GM19397 (cell line): ENCODE results near the gene DUSP22.
"Not testable (repeated sequence)": the region's sequence is repeated elsewhere in the genome, so short reads cannot be mapped to it uniquely, and the experiment has no call there.

ENCODE experiments used
- ATAC-seq: cut with Tn5 transposase; IDR thresholded peaks from one replicate; pipeline ENCODE4 v1.9.1; 2021; ENCODE audit warnings: mild to moderate bottlenecking, moderate library complexity; ENCODE audit not compliant: unreplicated experiment

DUSP22 gene

DNA sequence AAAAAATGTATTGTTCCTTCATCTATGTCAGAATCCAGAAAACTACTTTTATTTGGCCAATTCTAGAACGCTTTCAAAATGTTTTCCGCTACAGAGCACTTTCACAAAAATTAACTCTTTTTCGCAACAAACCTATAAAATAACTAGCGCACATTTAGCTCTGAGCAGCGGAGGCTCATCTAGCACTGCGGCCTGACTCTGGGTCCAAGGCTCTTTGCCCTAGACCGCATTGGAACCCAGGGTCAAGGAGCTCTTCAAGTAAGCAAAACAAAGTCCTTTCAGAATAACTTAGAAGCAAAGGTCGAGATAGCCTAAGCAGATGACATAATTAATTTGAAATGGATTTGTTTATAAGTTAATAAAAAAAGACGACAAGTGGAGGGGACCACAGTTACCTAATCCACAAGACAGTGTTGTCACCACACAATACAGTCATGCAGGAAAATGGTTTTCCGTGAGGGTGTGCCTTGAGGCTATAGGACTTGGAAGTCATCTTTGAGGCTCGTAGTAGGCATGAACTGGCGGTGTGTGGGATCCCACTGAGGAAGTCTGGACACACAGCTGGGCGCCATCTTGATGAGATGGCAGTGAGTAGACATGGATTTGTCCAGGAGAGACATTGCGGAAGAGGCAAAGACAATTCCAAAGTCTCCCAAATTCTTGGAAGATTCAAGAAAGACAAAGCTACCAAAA lies 70.1 kb downstream of the DUSP22 start:
- no peak for ATAC-seq

DNA sequence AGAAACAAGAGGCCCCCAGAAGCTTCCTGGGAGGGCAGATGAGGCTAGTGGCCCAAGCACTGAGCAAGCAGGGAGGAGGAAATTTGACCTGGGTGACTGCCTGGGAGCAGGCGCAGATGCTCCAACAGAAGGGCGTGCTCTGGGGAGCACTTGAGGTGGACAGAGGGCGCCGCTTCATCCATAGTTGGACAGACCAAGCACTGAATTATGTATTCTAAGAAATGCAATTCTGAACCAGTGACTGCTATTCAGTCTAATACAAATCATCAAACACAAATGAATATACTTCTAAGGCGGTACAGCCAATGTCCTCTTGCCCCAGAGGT lies 70.6 kb downstream of the DUSP22 start:
- ATAC-seq, result no peak

DNA sequence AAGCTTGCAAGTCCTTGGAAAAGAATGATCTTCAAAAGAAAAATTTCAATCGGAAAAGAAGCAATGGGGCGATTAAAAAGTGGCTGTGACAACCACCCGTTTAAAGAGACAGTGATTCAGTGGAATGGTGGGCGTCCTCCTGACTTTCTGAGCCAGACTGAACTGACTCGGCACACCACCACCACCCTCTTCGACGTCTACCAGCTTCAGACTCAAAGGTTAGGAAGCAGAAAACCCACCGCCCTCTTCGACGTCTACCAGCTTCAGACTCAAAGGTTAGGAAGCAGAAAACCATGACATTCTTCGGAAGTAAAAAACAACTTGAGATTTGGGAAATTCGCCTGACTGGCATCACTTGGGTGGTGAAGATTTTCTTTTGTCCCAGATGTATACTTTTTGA lies 71.0 kb downstream of the DUSP22 start:
- ATAC-seq, result no peak

DNA sequence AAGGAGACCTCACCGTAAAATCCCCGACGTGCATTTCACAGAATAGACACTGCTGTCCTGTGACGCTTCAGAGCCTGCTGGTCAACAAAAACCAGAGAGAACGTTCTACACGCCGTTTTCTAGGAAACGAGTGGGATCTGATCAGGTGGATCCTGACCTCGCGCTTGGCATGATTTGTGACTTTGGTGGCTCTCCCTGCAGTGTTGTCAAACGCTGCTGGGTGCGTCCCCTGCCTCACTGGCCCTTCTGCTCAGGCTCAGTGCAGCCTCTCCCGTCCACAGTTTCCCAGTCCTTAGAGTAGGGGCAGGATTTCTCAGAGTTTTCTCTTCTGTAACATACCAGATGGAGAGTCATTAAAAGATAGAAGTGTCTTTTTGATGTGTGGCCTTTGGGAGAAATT lies 71.6 kb downstream of the DUSP22 start:
- no peak for ATAC-seq

DNA sequence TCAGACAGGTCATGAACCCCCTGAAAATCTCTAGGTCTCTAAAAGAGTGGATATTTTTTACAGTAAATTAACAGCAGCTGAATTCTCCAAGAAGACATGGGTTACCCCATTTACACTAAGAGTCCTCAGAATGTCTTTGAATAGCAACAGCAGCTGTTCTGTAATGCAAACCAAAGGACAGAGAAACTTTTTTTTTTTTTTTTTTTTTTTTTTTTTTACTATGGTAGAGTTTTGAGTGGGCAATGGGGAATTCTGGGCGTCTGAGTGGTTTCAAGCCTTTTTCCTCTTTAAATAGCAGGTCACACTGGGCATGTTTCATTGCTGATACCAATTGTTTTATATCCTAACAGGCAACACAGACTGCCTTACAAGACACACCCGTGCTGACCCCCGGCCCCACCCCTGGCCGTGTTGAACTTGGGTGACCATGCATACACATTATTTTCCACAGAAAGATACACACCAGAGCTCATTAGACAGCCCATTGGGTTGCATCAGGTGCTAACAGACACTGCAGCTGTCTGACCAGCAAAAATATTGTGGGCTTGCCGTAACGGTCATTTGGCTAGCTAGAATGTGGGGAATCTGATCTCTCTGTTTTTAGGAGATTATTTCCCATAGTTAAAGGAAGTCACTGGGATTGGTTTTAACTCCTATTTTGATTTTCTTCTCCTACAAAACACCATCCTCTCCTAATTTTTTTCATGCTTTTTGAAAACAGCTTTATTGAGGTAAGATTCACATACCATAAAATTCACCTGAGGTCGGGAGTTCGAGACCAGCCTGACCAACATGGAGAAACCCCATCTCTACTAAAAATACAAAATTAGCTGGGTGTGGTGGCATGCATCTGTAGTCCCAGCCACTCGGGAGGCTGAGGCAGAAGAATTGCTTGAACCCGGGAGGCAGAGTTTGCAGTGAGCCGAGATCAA lies 72.6 kb downstream of the DUSP22 start:
- no peak for ATAC-seq

DNA sequence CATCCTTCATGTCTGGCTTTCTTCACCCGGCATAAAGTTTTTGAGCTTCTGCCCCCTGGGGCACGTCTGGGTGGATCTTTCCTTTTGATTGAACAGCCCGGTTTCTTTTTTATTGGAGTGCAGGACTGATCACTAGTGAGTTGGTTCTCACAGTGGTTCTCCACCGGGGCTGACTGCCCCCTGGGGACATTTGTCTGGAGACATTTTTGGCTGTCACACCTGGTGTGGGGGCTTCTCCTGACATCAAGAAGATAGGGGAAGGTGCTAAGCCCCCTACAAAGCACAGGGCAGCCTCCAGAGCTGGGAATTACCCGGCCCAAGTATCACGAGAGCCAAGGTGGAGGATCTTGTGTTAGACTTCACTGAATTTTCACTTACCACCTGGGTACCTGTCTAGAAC lies 73.5 kb downstream of the DUSP22 start:
- ATAC-seq, result no peak

DNA sequence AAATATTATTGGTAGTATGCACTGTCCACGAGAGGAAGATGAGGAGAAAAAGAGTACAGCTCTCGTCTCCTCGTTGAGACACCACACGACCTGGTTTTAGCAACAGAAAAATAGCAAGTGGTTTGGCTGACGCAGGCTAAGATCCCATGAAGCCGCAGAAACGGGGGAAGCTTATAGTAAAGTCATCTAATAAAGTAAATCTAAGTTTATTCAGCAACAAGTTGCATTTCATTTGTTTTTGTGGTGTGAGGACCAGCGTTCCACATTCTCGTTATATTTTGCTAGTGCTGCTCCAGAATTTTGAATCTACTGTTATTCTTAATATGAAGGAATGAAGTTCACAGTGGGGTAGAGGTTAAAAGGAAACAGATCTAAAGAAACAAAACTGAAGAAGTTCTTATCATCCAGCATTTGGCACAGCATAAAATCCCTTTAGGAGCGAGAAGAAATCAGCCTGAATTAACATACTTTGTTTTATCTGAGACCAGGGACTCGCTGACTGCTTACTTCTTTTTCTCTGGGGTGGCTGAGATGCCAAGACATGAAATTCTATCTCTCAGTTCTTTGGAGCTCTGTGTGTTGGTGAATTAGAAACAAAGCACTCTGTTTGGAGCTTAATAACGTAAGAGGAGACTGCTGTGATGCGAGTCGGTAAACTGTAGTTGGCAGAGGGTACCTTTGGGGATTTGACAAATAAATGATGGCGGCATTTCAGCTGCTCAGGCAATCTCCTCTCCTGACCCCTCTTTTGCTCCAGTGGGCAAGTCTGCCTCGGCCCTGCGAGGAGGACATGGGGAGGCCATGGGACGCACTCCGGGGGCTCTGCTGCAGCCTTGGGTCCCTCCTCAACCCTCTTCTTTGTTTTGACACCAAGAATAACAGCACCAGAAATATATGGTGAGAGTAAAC lies 74.4 kb downstream of the DUSP22 start:
- no peak for ATAC-seq

DNA sequence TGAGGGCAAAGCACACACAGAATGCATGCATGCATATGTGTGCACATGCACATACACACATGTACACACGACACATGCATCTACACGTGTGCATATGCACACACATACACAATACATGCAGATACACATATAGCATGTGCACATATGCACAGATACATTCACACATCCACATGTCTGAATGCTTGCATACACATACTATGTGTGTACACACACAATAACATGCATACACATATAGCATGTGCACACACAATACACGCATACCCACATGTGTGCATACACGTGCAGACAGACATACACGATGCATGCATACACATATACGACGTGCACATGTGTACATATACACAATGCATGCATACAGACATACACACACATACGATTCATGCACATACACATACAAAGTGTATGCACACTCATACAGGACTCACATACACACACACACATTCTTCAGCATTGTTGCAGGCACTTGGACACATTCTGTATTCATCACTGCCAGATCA lies 75.1 kb downstream of the DUSP22 start:
- no peak for ATAC-seq

DNA sequence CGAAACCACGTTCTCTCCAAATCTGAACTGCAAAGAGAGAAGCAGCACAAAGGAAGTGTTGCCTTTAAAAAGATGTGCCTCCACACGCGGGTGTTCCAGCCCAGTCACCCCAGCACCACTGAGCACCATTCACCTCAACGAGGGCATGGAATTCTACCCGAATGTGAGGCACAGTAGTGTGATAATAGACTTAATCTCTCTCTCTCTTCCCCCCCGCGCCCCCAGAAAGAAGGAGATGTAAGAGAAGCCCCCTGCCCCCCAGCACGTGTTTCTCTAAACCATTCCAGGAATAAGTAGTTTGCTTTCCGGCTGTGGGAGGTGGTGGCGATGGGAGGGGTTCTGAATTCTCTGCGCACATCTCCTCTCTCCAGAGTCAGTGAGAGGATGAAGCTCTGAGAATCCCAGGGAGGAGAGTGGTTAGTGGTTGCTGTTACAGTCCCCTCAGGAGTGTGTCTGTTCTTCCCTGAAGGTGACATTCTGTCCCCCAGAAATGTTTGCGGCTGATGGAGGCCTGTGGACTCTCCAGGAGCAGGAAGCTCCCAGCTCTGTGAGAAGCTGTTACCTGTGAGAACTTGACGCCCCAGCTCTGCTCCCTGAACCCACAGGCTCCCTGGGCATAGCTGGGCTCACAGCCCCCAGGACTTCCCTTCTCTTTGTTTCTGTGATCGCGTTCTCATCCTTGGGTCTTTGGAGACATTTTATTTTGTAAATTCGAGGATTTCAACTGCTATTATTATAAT lies 75.8 kb downstream of the DUSP22 start:
- no peak for ATAC-seq

DNA sequence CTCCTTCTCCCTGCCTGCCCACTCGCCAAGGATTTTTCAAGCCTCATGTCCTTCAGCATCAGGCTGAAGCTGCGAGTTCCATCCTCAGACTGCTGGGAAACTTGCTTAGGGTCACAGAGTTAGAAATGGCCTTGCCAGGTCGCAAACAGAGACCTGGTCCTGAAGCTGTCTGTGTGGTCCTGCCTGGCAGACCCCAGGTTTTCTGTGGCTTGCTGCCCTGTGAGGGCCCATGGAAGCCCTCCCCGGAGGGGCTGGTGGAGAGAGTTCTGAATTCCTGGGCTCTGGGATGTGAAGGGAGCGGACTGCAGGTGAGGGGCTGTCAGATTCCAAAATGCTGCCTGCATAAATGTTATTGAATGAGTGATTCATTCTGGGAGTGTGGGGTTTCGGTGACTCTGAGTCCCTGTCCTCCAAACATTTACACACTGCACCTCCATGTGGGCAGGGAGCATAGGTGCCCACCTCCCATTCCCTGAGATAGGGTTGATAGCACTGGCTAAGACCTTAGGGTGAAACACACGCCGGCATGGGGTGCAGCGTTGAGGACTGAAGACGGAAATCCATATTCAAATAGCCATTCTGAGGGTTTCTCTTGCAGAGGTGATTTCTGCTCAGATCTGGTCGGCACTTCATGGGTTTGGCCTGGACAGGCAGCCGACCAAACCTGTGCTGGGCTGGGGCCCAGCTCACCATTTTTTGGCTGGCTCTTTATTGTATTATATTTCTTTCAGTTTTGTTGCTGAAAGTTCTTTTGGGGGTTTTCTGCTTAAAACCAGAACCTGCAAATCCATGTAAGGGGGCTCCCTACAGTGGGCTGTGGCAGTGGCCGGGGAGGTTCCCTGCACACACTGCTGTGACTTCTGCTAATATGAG lies 77.5 kb downstream of the DUSP22 start:
- no peak for ATAC-seq

DNA sequence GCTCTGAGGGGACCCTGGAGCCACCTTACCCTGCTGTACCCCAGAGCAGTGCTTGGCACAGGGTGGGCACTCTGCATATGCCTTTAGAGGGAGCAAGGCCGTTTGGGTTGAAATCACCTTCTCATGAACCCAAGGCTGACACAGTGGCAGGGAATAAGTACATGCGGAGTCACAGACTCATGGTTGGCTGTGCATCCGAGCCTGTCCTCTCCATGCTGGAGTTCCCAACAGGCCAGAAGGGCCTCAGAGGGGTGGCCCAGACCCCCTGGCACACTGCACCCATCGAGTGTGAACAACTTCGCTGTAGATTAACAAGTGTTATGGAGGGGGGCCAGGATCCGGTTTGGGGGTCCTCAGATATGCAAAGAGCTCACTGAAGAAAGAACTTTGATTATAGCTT lies 78.3 kb downstream of the DUSP22 start:
- no peak for ATAC-seq

DNA sequence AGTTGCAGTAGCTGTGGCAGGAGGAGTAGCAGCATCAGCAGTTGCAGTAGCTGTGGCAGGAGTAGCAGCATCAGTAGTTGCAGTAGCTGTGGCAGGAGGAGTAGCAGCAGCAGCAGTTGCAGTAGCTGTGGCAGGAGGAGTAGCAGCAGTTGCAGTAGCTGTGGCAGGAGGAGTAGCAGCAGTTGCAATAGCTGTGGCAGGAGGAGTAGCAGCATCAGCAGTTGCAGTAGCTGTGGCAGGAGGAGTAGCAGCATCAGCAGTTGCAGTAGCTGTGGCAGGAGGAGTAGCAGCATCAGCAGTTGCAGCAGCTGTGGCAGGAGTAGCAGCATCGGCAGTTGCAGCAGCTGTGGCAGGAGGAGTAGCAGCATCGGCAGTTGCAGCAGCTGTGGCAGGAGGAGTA lies 79.6 kb downstream of the DUSP22 start:
- not testable (repeated sequence) for ATAC-seq

DNA sequence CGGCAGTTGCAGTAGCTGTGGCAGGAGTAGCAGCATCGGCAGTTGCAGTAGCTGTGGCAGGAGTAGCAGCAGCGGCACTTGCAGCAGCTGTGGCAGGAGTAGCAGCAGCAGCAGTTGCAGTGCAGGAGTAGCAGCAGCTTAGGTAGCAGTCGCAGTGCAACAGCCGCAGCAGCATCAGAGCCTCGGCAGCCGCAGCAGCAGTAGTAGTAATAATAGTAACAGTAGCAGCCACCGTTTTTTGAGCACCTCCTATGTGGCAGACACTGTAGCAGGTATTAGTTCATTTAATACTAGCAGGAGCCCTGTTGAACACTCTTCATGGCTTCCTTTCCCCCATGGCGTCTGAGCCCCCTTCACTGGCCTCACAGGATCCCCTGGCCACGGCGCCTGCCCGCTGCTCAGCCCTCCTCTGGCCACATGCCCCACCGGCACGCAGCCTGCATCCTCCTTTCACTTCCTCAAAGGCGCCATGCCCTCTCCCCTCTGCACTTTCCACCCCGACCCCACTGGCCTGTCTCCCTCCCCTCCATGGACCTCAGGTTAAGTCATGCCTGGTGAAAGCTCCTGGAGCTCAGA lies 80.1 kb downstream of the DUSP22 start:
- no peak for ATAC-seq

DNA sequence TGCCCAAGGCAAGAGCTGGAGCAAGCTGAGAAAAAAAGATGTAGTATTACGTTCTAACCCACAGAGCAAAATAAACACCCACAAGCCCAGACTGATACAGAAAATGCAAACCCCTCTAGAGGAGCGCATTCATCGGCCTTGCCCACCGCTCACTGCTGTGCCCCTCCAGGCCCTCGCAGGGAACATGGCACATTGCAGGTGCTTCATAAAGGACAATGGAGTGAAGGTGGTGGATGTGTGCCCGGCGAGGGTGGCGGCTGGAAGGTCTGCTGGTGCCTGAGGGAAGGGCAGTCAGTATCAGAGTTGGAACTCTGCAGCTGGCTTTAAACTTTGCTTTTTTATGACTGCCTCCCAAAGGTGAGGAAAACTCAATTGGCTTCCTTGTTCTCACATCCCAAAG lies 80.7 kb downstream of the DUSP22 start:
- no peak for ATAC-seq

DNA sequence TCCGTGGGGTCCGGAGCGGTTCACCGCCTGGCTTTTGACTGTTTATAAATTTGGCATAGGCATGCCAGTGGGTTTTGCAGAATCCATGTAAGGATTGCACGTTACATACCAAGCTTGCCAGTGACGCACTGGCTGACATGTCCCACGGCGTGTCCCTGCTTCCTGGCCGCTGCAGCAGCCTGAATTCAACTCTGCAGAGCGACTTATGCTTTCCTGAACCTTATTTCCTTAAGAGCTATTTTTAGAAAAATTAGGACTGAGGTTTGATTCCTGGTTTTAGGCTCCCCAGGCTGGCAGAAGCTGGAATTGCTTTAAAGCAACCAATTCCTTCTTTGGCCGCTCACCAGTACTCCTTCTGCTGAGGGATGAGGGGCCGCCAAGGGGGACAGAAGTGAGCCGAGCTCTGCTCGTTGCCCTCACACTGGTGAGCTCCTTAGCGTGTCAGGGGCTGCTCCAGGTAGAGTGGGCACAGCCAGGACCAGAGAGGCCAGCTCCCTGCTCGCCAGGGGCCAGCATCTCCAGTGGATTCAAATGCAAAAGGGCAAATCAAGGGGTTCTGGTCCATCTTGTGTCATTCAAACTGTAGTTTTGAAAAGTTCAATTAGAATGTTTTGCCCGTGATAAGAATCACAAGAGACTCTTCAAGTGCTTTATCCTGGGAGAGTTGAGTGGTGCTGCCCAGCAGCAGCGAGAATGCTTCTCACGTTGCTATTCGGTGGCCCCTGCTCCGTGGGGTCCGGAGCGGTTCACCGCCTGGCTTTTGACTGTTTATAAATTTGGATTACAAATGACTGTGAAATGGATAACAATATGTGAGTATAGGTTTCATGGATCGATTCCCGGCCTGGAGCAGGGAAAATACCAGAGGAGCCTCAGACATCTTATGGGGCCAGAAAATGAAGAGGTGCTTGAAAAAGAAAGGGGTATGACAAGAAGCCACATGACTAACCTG lies 81.8 kb downstream of the DUSP22 start:
- ATAC-seq, result no peak

DNA sequence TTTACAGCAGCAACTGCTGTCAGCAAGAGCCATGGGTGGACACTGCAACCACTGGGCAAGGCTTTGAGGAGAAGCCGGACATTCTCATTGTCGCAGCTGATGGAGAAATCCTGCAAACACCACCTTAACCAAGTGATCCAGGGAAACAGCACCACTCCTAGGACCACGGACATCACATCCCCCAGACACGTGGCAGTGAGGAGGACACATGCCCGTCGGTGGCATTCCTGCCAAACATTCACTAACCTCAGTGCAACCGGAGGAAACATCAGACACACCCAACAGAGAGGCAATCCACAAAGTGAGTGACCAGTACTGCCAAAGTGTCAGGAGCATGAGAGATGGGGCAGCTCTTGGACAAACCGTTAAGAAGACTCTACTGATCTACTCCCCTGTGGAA lies 82.7 kb downstream of the DUSP22 start:
- no peak for ATAC-seq

DNA sequence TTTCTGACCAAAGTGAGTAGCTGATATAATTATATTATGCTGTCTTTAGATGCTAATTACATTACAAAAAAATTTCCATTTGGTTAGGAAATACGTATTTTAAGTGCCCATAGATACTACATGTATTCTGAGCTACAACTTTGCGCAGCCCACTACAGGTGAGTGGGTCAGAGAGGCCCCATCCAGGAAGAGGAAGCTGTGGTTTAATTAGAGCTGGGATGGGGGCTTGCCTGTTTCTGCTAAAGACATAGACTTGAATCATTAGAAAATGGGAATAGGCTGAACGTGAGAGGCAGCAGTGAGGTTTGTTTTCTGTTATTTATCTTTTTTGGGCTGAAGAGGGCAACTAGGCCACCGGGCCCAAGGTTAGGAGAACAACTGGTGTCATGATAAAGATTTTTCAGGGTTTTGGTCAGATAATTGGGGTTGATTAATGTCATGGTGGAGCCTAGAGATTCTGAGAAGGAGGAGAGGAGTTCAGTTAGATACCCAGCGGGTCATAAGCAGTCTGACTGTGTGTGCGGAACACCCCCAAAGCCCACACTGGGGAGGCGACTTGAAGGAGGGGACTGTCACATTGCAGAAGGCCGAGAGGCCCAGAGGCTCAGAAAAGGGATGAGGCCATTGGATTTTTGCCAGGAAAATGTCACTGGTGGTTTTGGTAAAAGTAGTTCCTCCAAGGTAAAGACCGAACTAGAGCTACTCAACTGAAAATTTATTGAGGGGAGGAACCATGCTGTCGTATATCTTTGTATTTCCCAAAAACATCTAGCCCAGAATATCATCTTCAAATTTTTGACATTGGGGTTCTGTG lies 84.7 kb downstream of the DUSP22 start:
- ATAC-seq, result no peak
